Activated T-cell treated with anti-CD3 and anti-CD28 coated beads for 4 hours (primary cell): ENCODE data around the gene PARD6G.

ENCODE experiments used
- DNase-seq: peaks from one replicate; pipeline ENCODE4 v3.0.0-alpha.2; 2020

Gene PARD6G

GRCh38 chr18:80136679-80137078, 110.6 kb downstream of the PARD6G start:
- DNase-seq = no peak

GRCh38 chr18:80135136-80135535, 112.2 kb downstream of the PARD6G start:
- DNase-seq = no peak

GRCh38 chr18:80133124-80133523, 114.2 kb downstream of the PARD6G start:
- DNase-seq = no peak

GRCh38 chr18:80132180-80132812, 115.0 kb downstream of the PARD6G start:
- no peak for DNase-seq

GRCh38 chr18:80130555-80130954, 116.8 kb downstream of the PARD6G start:
- no peak for DNase-seq

GRCh38 chr18:80129672-80130367, 117.5 kb downstream of the PARD6G start:
- no peak for DNase-seq

- no peak for DNase-seq
These were observed 119.7 kb downstream of the PARD6G start for GRCh38 chr18:80127635-80128034.

- DNase-seq = no peak
These were observed 120.5 kb downstream of the PARD6G start for GRCh38 chr18:80126797-80127196.

GRCh38 chr18:80124131-80124530, 123.2 kb downstream of the PARD6G start:
- no peak for DNase-seq

GRCh38 chr18:80120932-80121331, 126.4 kb downstream of the PARD6G start:
- DNase-seq = no peak

- no peak for DNase-seq
These were observed 128.2 kb downstream of the PARD6G start for GRCh38 chr18:80119111-80119510.

GRCh38 chr18:80115035-80115434, 132.3 kb downstream of the PARD6G start:
- no peak for DNase-seq

GRCh38 chr18:80112624-80113248, 134.6 kb downstream of the PARD6G start:
- DNase-seq = no peak

- no peak for DNase-seq
These were observed 137.6 kb downstream of the PARD6G start for GRCh38 chr18:80109676-80110078.

GRCh38 chr18:80108739-80109675, 138.3 kb downstream of the PARD6G start, which contains the start of gene ADNP2:
Gene ADNP2 (plus strand): TSS chr18:80109262. CDS start chr18:80117543, 8,281 bp downstream.
- DNase-seq = peak; percentile 80

GRCh38 chr18:80108121-80108536, 139.2 kb downstream of the PARD6G start:
- DNase-seq = no peak

GRCh38 chr18:80107426-80107825, 139.9 kb downstream of the PARD6G start:
- no peak for DNase-seq
